H1 (cell line): ENCODE measurements around the gene TROAP. TPM values are rescaled to one million over a fixed set of nuclear protein-coding genes. Genes with fewer than 3 reads are reported as not detected.

Experiments used
- EP300 ChIP-seq, 2 experiments: IDR thresholded peaks; 1 replicate in 1 of 2; 2 replicates in 1 of 2; pipeline ENCODE4 v1.6.1; 2011 to 2012; ENCODE audit warnings: low read depth in 2 of 2, low read length in 2 of 2, mild to moderate bottlenecking in 2 of 2, borderline replicate concordance in 1 of 2, inconsistent platforms in 1 of 2, moderate library complexity in 1 of 2
- polyA plus RNA-seq, 7 experiments: library from polyadenylated mRNA; depleted of rRNA in 3 of 7; stranded (reverse) in 5 of 7; unstranded in 2 of 7; fragments of >200 nt in 5 of 7; fragments of 200-250 nt in 2 of 7; gene quantifications; 1 replicate in 5 of 7; 2 replicates in 1 of 7; 4 replicates in 1 of 7; pipeline versions ENCODE4 v1.2.1 to v1.2.3, GENCODE V29; 2011 to 2013; ENCODE audit warnings: missing spikeins in 2 of 7, mixed read lengths in 2 of 7
- total RNA-seq: library from RNA; stranded (reverse); fragmentation: NEBNext Ultra II Directional; extraction: Animal tissue kit (Norgen Biotek cat#: 25700); gene quantifications from 2 replicates; pipeline ENCODE4 v1.2.1, GENCODE V29; 2021

Gene TROAP
- total and polyA plus RNA-seq, 2 of the 8 experiments (the other 6 are each of a cell fraction or from before 2014, with no cell fraction given), result 36.7 to 52.0 TPM

- no peak for TF ChIP-seq EP300 (IDR thresholded peaks at IDR 0.05; ENCODE audit: borderline replicate concordance in 1 of 2, low read depth in 2 of 2, low read length in 2 of 2)
Observed at GRCh38 chr12:49276304-49277290, 46.5 kb upstream of the TROAP start (continued).
